H1 (cell line): Measurements from ENCODE around the gene MBNL2. TPM values are rescaled to one million over a fixed set of nuclear protein-coding genes. Genes with fewer than 3 reads are reported as not detected.

Experiments
- CTCF ChIA-PET: fragments of 300-600 bp; sonication (Branson Sonifier 250); formaldehyde crosslinking; loops from one replicate; lab custom pipeline; 2021; ENCODE audit not compliant: partially characterized antibody; lab: Charles Lee
- POLR2A ChIA-PET: fragments of 300-600 bp; sonication (Branson Sonifier 250); formaldehyde crosslinking; loops from one replicate; lab custom pipeline; 2021; ENCODE audit warnings: inconsistent platforms; ENCODE audit not compliant: partially characterized antibody; lab: Charles Lee
- DNase-seq, 2 experiments: peaks; one replicate each; pipeline versions ENCODE4 v3.0.0 to v3.0.0-alpha.2; 2010 to 2022; ENCODE audit warnings: low spot score in 2 of 2, low read depth in 1 of 2, mixed read lengths in 1 of 2
- FAIRE-seq: peaks from 2 replicates; lab custom pipeline; 2011; peaks lifted over from hg19 to GRCh38; lab: Jason Lieb, UNC
- H2AFZ ChIP-seq: 2 replicates; pipeline ENCODE4 v1.8.1; 2012; ENCODE audit warnings: low read length, inconsistent platforms
- H2AK5ac ChIP-seq: 2 replicates; pipeline ENCODE4 v1.6.1; 2013; ENCODE audit warnings: low read depth, low read length
- H2BK120ac ChIP-seq: replicated peaks from 2 replicates; pipeline ENCODE3; 2013; ENCODE audit warnings: low read depth, low read length, inconsistent platforms
- H2BK12ac ChIP-seq: 2 replicates; pipeline ENCODE4 v1.6.1; 2013; ENCODE audit warnings: low read depth, low read length
- H2BK15ac ChIP-seq: 2 replicates; pipeline ENCODE4 v1.6.1; 2013; ENCODE audit warnings: low read length
- H2BK20ac ChIP-seq: 2 replicates; pipeline ENCODE4 v1.6.1; 2013; ENCODE audit warnings: low read length
- H2BK5ac ChIP-seq: 2 replicates; pipeline ENCODE4 v1.6.1; 2013; ENCODE audit warnings: low read depth, low read length
- H3K14ac ChIP-seq: 2 replicates; pipeline ENCODE4 v1.6.1; 2013; ENCODE audit warnings: inconsistent platforms; ENCODE audit not compliant: insufficient read length
- H3K18ac ChIP-seq: 2 replicates; pipeline ENCODE4 v1.6.1; 2013; ENCODE audit warnings: low read length; ENCODE audit errors: extremely low read depth
- H3K23ac ChIP-seq: 2 replicates; pipeline ENCODE4 v1.6.1; 2013; ENCODE audit warnings: inconsistent platforms; ENCODE audit not compliant: insufficient read length
- H3K23me2 ChIP-seq: 2 replicates; pipeline ENCODE4 v1.6.1; 2013; ENCODE audit warnings: low read depth, low read length
- H3K27ac ChIP-seq: 2 replicates; pipeline ENCODE4 v1.6.1; 2011; ENCODE audit warnings: low read depth, low read length, inconsistent platforms
- H3K27me3 ChIP-seq, 4 experiments: replicated peaks in 1 of 4; 1 replicate in 1 of 4; 2 replicates in 3 of 4; pipeline versions ENCODE4 v1.6.1 to v1.8.1; 2011 to 2013; ENCODE audit warnings: low read length in 3 of 4, mild to moderate bottlenecking in 3 of 4, inconsistent platforms in 2 of 4, mixed read lengths in 2 of 4, moderate library complexity in 1 of 4; ENCODE audit not compliant: control insufficient read depth in 3 of 4, insufficient read depth in 3 of 4; ENCODE audit errors: extremely low read depth in 1 of 4
- H3K36me3 ChIP-seq, 4 experiments: 2 replicates each; pipeline versions ENCODE4 v1.6.1 to v1.8.1; 2011 to 2013; ENCODE audit warnings: mild to moderate bottlenecking in 4 of 4, low read length in 3 of 4, moderate library complexity in 2 of 4, control low read depth in 1 of 4, inconsistent platforms in 1 of 4; ENCODE audit not compliant: insufficient read depth in 4 of 4, control insufficient read depth in 2 of 4
- H3K4ac ChIP-seq: replicated peaks from 2 replicates; pipeline ENCODE3; 2013; ENCODE audit warnings: low read length, low read depth, mixed read lengths, inconsistent platforms; ENCODE audit not compliant: insufficient read length
- H3K4me1 ChIP-seq, 4 experiments: replicated peaks in 1 of 4; 1 replicate in 1 of 4; 2 replicates in 3 of 4; pipeline versions ENCODE4 v1.6.1 to v1.8.1; 2011 to 2013; ENCODE audit warnings: low read length in 3 of 4, inconsistent platforms in 2 of 4, mixed read lengths in 1 of 4; ENCODE audit not compliant: insufficient read depth in 4 of 4, control insufficient read depth in 3 of 4
- H3K4me2 ChIP-seq, 2 experiments: 2 replicates each; pipeline versions ENCODE4 v1.6.1 to v1.8.1; 2011 to 2013; ENCODE audit warnings: low read depth in 2 of 2, low read length in 2 of 2, control low read depth in 1 of 2, inconsistent platforms in 1 of 2, mild to moderate bottlenecking in 1 of 2; ENCODE audit not compliant: insufficient read depth in 1 of 2
- H3K4me3 ChIP-seq, 4 experiments: fragments of 200-600, 300-600 bp in 1 of 4; sonication (generic), shearing (Covaris generic), sonication (Bioruptor Twin) in 1 of 4; 2 replicates each; pipeline versions ENCODE4 v1.5.1 to v1.8.1; 2011 to 2016; ENCODE audit warnings: low read length in 4 of 4, low read depth in 3 of 4, control low read depth in 2 of 4, inconsistent platforms in 2 of 4, mild to moderate bottlenecking in 2 of 4, mixed read lengths in 1 of 4, moderate library complexity in 1 of 4; ENCODE audit not compliant: insufficient read depth in 2 of 4; ENCODE audit errors: extremely low read depth in 1 of 4
- H3K56ac ChIP-seq: replicated peaks from 2 replicates; pipeline ENCODE3; 2013; ENCODE audit warnings: low read depth, mild to moderate bottlenecking, mixed read lengths, low read length, inconsistent platforms; ENCODE audit not compliant: insufficient read length
- H3K79me1 ChIP-seq: 2 replicates; pipeline ENCODE4 v1.6.1; 2013; ENCODE audit warnings: low read depth, low read length, control low read depth
- H3K79me2 ChIP-seq, 2 experiments: 2 replicates each; pipeline versions ENCODE4 v1.6.1 to v1.8.1; 2012 to 2013; ENCODE audit warnings: low read length in 2 of 2, mild to moderate bottlenecking in 2 of 2, inconsistent platforms in 1 of 2; ENCODE audit not compliant: insufficient read depth in 2 of 2, control insufficient read depth in 1 of 2
- H3K9ac ChIP-seq, 4 experiments: replicated peaks in 1 of 4; 1 replicate in 1 of 4; 2 replicates in 3 of 4; pipeline versions ENCODE4 v1.6.1 to v1.8.1; 2011 to 2013; ENCODE audit warnings: low read depth in 3 of 4, low read length in 3 of 4, control low read depth in 2 of 4, mild to moderate bottlenecking in 2 of 4, moderate library complexity in 2 of 4, inconsistent platforms in 1 of 4; ENCODE audit errors: extremely low read depth in 1 of 4
- H3K9me3 ChIP-seq, 2 experiments: 2 replicates each; pipeline versions ENCODE4 v1.6.1 to v1.8.1; 2012 to 2013; ENCODE audit warnings: mild to moderate bottlenecking in 2 of 2, moderate library complexity in 2 of 2, control low read depth in 1 of 2, inconsistent platforms in 1 of 2, low read depth in 1 of 2, low read length in 1 of 2, mixed read lengths in 1 of 2; ENCODE audit not compliant: insufficient read depth in 2 of 2
- H4K20me1 ChIP-seq, 2 experiments: replicated peaks in 1 of 2; 2 replicates each; pipeline versions ENCODE3 to v1.8.1; 2011 to 2013; ENCODE audit warnings: inconsistent platforms in 2 of 2, low read length in 2 of 2, mild to moderate bottlenecking in 1 of 2; ENCODE audit not compliant: insufficient read depth in 2 of 2, control insufficient read depth in 1 of 2
- H4K5ac ChIP-seq: 2 replicates; pipeline ENCODE4 v1.6.1; 2013; ENCODE audit warnings: low read length, low read depth, mixed read lengths, inconsistent platforms; ENCODE audit not compliant: insufficient read length
- H4K8ac ChIP-seq: 2 replicates; pipeline ENCODE4 v1.8.0; 2013; ENCODE audit warnings: mild to moderate bottlenecking, moderate library complexity, low read length, inconsistent platforms; ENCODE audit not compliant: insufficient read depth; ENCODE audit errors: extremely low read depth
- H4K91ac ChIP-seq: replicated peaks from 2 replicates; pipeline ENCODE3; 2013; ENCODE audit warnings: low read length, mixed read lengths, inconsistent platforms; ENCODE audit not compliant: insufficient read length
- ASH2L ChIP-seq: fragments of 200-600, 300-600 bp; sonication (generic); IDR thresholded peaks from one replicate; pipeline ENCODE4 v1.7.1; 2017; ENCODE audit warnings: low read length
- CHD2 ChIP-seq: IDR thresholded peaks from 2 replicates; pipeline ENCODE4 v1.6.1; 2012; ENCODE audit warnings: low read length, improper control_type of control experiment
- CTBP2 ChIP-seq: IDR thresholded peaks from 2 replicates; pipeline ENCODE4 v1.7.0; 2011; ENCODE audit warnings: borderline replicate concordance, mild to moderate bottlenecking, moderate library complexity, mixed read lengths, low read length; ENCODE audit not compliant: insufficient read depth, insufficient read length
- EGR1 ChIP-seq: IDR thresholded peaks from 2 replicates; pipeline ENCODE4 v1.6.1; 2011; ENCODE audit warnings: low read depth, low read length, borderline replicate concordance
- KDM4A ChIP-seq: IDR thresholded peaks from one replicate; pipeline ENCODE4 v1.7.1; 2012; ENCODE audit warnings: low read depth, mild to moderate bottlenecking, moderate library complexity, low read length, inconsistent platforms; ENCODE audit not compliant: severe bottlenecking
- KDM5A ChIP-seq: fragments of 200-600 bp; IDR thresholded peaks from 2 replicates; pipeline ENCODE4 v1.7.1; 2012; ENCODE audit warnings: mild to moderate bottlenecking, low read length, inconsistent platforms, mixed read lengths
- NANOG ChIP-seq: IDR thresholded peaks from 2 replicates; pipeline ENCODE4 v1.6.1; 2011; ENCODE audit warnings: low read length, low read depth, mild to moderate bottlenecking, inconsistent platforms; ENCODE audit not compliant: insufficient read depth, poor library complexity, severe bottlenecking
- POLR2A ChIP-seq, 2 experiments: IDR thresholded peaks; 1 replicate in 1 of 2; 2 replicates in 1 of 2; pipeline ENCODE4 v1.6.1; 2011; ENCODE audit warnings: low read depth in 2 of 2, low read length in 2 of 2, mild to moderate bottlenecking in 2 of 2; ENCODE audit errors: control extremely low read depth in 1 of 2
- SIRT6 ChIP-seq: IDR thresholded peaks from one replicate; pipeline ENCODE4 v1.7.1; 2012; ENCODE audit warnings: low read length, inconsistent platforms
- TEAD4 ChIP-seq: IDR thresholded peaks from 2 replicates; pipeline ENCODE4 v1.6.1; 2012; ENCODE audit warnings: low read depth, low read length, inconsistent platforms, mixed read lengths
- WGBS, 2 experiments: shearing (Covaris generic) in 1 of 2; methylation state at CpG; one replicate each; pipeline versions ENCODE4 v1.1.6 to v1.1.7; 2013 to 2015; ENCODE audit warnings: low lambda C conversion rate in 2 of 2, mixed read lengths in 2 of 2, inconsistent platforms in 1 of 2, low coverage in 1 of 2, missing lambda C conversion rate in 1 of 2; ENCODE audit not compliant: insufficient replicate concordance in 2 of 2, insufficient coverage in 1 of 2, insufficient read length in 1 of 2; ENCODE audit errors: extremely low coverage in 1 of 2, missing lambda C conversion rate in 1 of 2; 5-methylcytosine and 5-hydroxymethylcytosine counted together
- polyA plus RNA-seq, 7 experiments: library from polyadenylated mRNA; depleted of rRNA in 3 of 7; stranded (reverse) in 5 of 7; unstranded in 2 of 7; fragments of >200 nt in 5 of 7; fragments of 200-250 nt in 2 of 7; gene quantifications; 1 replicate in 5 of 7; 2 replicates in 1 of 7; 4 replicates in 1 of 7; pipeline versions ENCODE4 v1.2.1 to v1.2.3, GENCODE V29; 2011 to 2013; ENCODE audit warnings: missing spikeins in 2 of 7, mixed read lengths in 2 of 7
- total RNA-seq: library from RNA; stranded (reverse); fragmentation: NEBNext Ultra II Directional; extraction: Animal tissue kit (Norgen Biotek cat#: 25700); gene quantifications from 2 replicates; pipeline ENCODE4 v1.2.1, GENCODE V29; 2021

Gene MBNL2
- total and polyA plus RNA-seq, 2 of the 8 experiments (the other 6 are each of a cell fraction or from before 2014, with no cell fraction given), result 1.0 to 2.6 TPM

DNA sequence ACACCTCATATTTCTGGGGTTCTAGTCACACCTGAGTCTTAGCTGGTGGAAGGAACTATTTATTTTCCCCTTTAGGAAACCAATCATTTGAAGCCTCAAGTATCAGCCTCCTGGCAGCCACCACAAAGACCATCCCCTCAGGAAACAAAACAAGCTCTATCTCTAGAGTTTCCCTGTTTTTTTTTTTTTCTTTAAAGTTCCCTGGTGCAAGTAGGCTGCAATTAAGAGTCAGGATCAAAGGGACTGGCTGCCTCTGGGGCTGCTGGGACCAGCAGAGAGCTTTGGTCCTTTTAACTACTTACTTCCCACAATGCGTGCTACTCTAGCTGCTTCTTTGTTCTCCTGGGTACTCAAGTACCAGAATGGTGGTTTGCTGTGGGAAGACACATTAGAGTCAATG, 11.4 kb downstream of the MBNL2 start:
- peaks cover 3 to 11% of the 10 kb centered on the region in 2 experiments for H4K20me1 ChIP-seq
- H2BK15ac ChIP-seq, result no peak overlapping the region
- H3K4me2 ChIP-seq, result no peak overlapping the region
- no peak overlapping the region for H2BK5ac ChIP-seq
- H3K27me3 ChIP-seq, result peaks cover 30 to 71% (median 60%) of the 10 kb centered on the region in 4 experiments
- no peaks in the 10 kb centered on the region for H3K9me3 ChIP-seq
- no peak overlapping the region for H2AK5ac ChIP-seq
- H3K4me3 ChIP-seq, result no peak overlapping the region
- no peak for DNase-seq
- H3K14ac ChIP-seq, result no peak overlapping the region
- TF ChIP-seq ASH2L (no peak), CHD2 (no peak), NANOG (no peak), TEAD4 (no peak), CTBP2 (no peak), POLR2A (IDR thresholded peaks at IDR 0.05; ENCODE audit: control extremely low read depth in 1 of 2, low read depth in 2 of 2, low read length in 2 of 2) (no peak), SIRT6 (no peak), EGR1 (no peak), KDM4A (no peak), KDM5A (no peak)
- H3K23ac ChIP-seq, result no peak overlapping the region
- no peak overlapping the region for H3K27ac ChIP-seq
- no peak overlapping the region for H3K18ac ChIP-seq
- H3K79me1 ChIP-seq, result no peaks in the 10 kb centered on the region
- 94% methylated on average over 1 of the region's 1 CpG; no CpG with 5 or more reads in 1 of the 2 experiments for whole genome bisulfite sequencing, 2 experiments
- CTCF ChIA-PET, result interaction anchor here (0.6 to 2.4 kb wide), 5 partner anchors 9 to 1457 kb away, joined by 3 to 7 read pairs (median 3); no protein-coding TSS in a partner anchor
- no peak for FAIRE-seq
- no peak overlapping the region for H2BK120ac ChIP-seq
- no peak overlapping the region for H3K56ac ChIP-seq
- no peak overlapping the region for H4K8ac ChIP-seq
- no peaks in the 10 kb centered on the region for H3K79me2 ChIP-seq
- H4K91ac ChIP-seq, result no peak overlapping the region
- H3K4ac ChIP-seq, result no peak overlapping the region
- no peak overlapping the region for H4K5ac ChIP-seq
- no peaks in the 10 kb centered on the region for H3K36me3 ChIP-seq
- no peak overlapping the region for H2BK20ac ChIP-seq
- H3K23me2 ChIP-seq, result no peaks in the 10 kb centered on the region
- H2BK12ac ChIP-seq, result no peak overlapping the region
- no peak overlapping the region for H3K9ac ChIP-seq
- H2AFZ ChIP-seq, result no peak overlapping the region
- POLR2A ChIA-PET, result no interaction called here
- H3K4me1 ChIP-seq, result peaks cover 0 to 2% (median 0%) of the 10 kb centered on the region in 4 experiments; a peak in 2 of 7 replicates
